NCI-H1092 treated with DMSO at 0.1 percent for 48 hours (cell line): ENCODE results near the gene HSD17B14.

ENCODE experiments used
- DNase-seq: peaks from one replicate; lab custom pipeline; 2025; lab: John Stamatoyannopoulos, UW

Gene HSD17B14

GRCh38 chr19:48826606-48827020, 9.7 kb downstream of the HSD17B14 start:
- no peak for DNase-seq

- no peak for DNase-seq
Measured at GRCh38 chr19:48822514-48822913, 13.8 kb downstream of the HSD17B14 start.

GRCh38 chr19:48821633-48822032, 14.7 kb downstream of the HSD17B14 start:
- DNase-seq = no peak

GRCh38 chr19:48819366-48819816, 16.9 kb downstream of the HSD17B14 start:
- DNase-seq = peak; percentile 39

- peak; percentile 72 for DNase-seq
Measured at GRCh38 chr19:48818234-48818820, 18.0 kb downstream of the HSD17B14 start.

- no peak for DNase-seq
Measured at GRCh38 chr19:48817585-48818124, 18.6 kb downstream of the HSD17B14 start.

GRCh38 chr19:48815870-48816501, 20.3 kb downstream of the HSD17B14 start:
- DNase-seq = no peak

- no peak for DNase-seq
Measured at GRCh38 chr19:48814895-48815294, 21.4 kb downstream of the HSD17B14 start.

DNA sequence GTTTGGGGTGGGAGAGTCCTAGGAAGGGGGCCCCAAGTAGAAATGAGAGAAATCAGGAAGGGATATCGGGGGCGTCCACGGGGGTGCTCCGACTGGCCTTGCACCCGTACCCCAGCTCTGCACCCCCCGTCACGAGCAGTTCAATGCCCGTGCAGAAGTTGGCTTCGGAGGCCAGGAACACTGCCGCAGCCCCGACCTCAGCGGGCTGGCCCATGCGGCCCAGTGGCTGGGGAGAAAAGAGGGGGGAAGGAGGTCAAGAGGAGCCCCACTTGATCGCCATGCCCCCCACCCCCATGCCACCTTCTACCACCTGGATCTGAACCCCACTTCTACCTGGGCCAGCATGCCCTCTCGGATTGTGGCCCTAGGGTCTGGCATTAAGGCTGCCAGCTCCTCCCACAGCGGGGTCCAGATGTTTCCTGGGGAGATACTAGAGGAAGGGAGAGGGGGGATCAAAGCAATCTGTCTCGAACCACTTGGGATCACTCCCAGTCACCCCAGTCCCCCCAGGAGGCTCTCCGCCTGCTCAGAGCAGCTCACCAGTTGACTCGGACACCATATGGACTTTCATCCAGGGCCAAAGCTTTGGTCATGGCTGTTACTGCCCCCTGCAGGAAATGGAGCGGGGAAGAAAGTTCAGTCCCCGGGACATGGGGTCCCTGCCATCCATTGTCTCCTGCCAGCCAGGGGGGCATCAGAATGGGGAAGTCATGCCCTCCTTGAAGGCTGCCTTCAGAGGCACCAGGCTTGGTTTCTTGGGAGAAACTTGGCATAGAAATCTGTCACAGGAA, 23.0 kb downstream of the HSD17B14 start:
- no peak for DNase-seq

DNA sequence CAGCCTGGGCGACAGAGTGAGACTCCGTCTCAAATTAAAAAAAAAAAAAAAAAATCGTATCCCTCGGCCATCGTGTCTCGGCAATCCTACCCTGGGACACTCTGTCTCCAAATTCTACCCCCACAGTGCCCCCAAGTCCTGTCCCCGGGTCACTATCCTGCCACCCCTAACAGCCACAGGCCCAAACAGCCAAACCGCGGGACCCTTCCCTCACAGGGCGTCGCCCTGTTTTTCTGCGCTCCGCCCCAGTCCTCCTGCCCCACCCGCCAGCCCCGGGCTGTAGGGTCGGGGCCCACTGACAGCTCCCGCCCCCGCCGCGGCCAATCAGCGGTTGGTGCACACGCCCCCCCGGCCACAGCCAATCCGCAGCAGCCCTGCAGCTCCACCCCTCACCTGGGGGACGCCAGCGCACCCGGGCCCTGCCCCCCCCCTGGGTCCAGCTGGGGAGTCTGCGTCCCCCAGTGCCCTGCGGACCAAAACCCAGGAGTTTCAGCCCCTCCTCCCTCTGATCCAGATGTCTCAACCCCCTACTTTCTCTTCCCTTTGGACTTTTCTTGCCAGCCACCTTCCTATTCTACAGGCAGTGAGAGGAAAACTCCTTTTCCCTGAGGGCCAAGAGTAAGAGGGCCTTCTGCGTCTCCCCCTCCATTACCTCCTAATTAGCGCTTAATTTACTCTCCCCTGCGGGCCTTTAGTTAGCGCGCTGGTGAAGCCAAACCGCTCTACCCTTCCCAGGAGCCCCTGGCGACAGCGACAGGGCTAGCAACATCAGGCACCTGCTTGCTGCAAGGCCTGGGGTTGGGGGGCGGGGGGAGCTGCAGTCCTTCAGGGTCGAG, 24.0 kb downstream of the HSD17B14 start:
- peak; percentile 71 for DNase-seq

DNA sequence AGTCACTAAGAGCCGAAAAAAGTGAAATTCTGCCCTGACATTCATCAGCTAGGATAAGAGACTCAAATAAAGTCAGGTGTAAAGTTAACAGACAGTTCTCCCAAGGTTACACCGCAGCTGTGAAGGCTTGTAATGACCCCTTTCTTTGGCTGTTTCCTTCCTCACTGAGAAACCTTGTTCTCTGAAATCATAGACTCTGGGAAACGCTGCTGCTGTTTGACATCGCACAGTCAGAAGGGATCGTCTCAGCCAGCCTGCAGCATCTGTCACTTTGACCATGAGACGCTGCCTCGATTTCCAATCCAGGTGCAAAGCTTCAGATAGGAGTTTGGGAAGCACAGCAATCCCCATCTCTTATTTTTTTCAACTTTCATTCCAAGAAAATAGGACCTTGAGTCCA, 26.1 kb downstream of the HSD17B14 start:
- no peak for DNase-seq

- no peak for DNase-seq
Measured at GRCh38 chr19:48807590-48808308, 28.5 kb downstream of the HSD17B14 start.

GRCh38 chr19:48806818-48807589, 29.3 kb downstream of the HSD17B14 start:
- peak; percentile 7 for DNase-seq

GRCh38 chr19:48806518-48806817, 29.8 kb downstream of the HSD17B14 start:
- no peak for DNase-seq

DNA sequence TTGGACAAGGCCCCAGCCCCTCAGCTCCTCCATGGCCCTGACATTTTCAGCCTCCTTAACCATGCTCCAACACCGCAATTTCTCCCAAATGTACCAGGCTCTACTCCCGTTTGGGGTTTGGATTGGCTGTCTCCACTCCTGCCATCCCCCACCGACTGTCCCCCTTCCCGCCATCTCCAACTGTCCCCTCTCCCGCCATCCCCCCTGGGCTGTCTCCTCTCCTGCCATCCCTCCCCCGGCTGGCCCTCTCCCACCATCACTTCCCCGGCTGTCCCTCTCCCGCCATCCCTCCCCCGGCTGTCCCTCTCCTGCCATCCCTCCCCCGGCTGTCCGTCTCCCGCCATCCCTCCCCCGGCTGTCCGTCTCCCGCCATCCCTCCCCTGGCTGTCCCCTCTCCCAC, 30.8 kb downstream of the HSD17B14 start:
- DNase-seq = no peak

DNA sequence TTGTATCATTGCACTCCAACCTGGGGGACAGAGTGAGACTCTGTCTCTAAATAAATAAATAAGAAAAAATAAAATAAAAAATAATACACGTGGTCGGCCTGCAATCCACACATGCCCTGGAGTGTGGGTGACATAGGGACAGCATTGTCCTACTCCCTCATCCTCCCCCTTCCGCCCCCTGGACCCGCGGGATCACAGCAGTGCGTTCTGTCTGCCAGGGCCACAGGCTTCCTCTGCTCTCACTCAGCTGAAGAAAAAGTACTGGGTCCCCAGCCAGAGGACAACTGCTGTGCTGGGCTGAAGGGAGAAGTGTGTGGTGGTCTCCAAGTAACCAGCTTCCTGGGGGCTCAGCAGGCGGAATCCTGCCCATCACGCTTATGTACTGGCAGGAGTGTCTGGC, 31.8 kb downstream of the HSD17B14 start:
- DNase-seq = no peak

GRCh38 chr19:48802623-48803022, 33.7 kb downstream of the HSD17B14 start:
- no peak for DNase-seq

DNA sequence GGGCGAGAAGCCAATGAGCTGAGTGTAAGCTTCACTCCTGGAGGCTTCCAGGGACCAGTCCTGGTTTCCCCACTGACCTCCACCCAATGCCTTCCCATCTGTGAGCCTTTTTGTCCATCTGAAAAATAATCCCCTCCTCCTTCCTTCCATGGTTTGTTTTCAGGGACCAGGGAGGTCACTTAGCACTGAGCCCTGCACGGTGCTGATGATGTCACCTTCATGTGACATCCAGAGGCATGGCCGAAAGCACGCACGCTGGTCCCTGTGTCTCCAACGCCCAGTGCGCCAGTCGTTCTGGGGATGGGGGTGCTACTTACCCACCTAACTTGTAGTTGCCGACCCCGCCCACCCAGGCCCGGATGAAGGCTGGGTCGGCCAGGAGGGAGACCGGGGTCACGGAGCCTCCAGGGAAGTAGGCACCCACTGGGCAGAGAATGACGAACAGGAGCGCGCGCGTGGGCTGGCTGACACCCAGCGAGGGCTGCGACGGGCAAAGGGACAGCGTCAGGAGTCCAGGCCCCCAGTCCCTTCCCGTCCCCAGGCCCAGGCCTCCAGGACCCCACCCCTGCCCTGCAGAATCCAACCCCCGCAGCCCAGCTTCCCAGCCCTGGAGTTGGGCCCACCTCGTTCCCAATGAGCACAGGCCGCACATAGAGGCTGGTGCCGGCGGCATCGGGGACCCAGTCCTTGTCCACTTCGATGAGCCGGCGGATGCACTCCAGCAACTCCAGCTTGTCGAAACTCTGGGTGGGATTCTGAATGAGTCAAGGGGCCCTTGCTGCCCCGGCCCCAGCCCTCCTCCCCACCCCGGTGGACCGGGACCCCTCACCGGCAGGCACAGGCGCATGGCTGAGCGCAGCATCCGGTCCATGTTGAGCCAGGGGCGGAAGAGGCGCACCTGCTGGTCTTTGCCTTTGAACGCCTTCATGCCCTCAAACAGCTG, 36.7 kb downstream of the HSD17B14 start:
- no peak for DNase-seq

DNA sequence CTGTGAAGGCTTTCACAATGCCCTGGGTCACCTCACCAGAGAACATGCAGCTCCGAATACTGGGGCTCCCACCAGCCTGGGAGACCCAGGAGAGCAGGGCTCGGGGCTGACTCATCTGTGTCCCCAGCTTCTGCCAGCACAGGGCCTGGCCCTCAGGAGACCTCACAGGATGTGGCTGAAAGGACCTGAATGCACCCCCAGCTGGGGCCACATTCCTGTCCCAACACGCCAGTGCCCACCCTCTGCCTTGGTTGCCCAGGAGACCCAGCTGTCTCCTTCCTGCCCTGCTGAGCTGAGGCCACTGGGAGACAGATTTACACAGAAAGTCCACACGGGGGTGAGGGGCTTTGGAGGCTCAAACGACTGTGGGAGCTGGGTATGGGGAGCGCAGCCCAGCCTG, 37.4 kb downstream of the HSD17B14 start:
- DNase-seq = no peak

DNA sequence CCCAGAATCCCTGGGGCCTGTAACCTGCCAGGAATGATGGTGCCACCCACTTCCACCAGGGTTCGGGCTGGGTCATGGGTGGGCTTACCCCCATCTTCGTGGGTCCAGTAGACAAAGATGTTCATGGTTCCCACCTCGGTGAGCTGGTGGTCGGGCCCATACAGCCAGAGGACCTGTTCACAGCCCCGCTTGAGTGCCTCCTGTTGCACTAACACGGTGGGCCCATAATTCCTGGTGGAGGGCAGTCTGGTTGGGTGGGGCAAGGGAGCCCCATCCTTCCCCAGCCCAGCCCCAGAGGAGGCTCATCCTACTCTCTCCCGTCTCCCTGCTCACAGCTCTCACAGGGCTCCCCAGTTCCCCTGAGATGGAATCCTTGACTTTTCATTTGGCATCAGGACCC, 39.2 kb downstream of the HSD17B14 start:
- no peak for DNase-seq
